HG02970 (cell line): ENCODE measurements around the gene SF1.

Source experiments
- ATAC-seq: cut with Tn5 transposase; IDR thresholded peaks from one replicate; pipeline ENCODE4 v1.9.1; 2021; ENCODE audit warnings: mild to moderate bottlenecking, moderate library complexity, moderate number of reproducible peaks; ENCODE audit not compliant: unreplicated experiment, low FRiP score

The SF1 gene

GRCh38 chr11:64764040-64764611, 14.2 kb downstream of the SF1 start:
- ATAC-seq = no peak

GRCh38 chr11:64763526-64764039, 14.8 kb downstream of the SF1 start:
- ATAC-seq = no peak

- ATAC-seq = no peak
Observed at GRCh38 chr11:64762674-64763525, 15.4 kb downstream of the SF1 start.

DNA sequence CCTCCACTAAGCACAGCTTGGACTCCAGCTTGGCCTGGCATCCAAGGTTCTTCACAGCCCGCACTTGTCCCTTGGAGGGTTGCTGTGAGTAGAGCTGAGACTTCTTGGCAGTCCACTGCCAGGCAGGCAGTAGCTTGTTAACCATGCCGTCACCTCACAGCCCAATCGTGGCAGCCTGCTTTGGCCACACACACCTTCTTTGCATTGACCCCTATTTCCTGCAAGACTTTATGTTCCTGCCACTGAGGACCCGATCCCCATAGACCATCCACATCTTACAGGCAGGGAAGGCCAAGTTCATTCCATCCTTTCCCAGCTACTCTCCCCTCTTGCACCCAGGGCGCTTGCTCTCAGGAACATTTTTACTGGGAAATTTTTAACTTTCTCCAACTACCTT, 16.1 kb downstream of the SF1 start:
- no peak for ATAC-seq

DNA sequence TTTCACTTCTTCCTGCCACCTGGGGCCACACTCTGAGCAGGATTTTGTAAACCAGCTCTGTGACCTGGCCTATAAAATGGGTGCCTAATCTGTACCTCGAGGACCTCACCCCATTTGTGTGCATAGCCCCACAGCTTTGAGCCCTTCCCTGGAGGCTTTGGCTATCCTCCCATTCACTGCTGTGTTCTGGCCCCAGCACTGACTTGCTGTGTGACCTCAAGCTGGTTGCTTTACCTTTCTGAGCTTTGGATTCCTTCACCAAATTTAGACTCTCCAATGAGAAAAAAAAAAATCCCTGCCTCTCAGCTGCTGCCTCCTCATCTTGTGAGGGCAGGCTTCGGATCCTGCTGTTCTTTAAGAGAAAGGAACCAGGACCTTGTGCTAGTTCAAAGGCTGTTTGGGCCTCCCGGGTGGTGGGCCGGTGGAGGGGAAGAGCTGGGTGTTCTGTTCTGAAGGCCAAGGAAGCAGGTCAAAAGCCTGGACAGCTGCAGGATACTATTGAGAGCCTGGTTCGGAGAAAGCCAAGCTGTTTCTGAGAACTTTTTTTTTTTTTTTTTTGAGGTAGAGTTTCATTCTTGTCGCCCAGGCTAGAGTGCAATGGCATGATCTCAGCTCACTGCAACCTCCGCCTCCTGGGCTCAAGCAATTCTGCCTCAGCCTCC, 17.5 kb downstream of the SF1 start:
- ATAC-seq = no peak

- no peak for ATAC-seq
Observed at GRCh38 chr11:64759722-64760719, 18.3 kb downstream of the SF1 start, which contains the start of gene PYGM. PYGM (minus strand) TSS chr11:64759974; CDS start chr11:64759898, 76 bp downstream.

DNA sequence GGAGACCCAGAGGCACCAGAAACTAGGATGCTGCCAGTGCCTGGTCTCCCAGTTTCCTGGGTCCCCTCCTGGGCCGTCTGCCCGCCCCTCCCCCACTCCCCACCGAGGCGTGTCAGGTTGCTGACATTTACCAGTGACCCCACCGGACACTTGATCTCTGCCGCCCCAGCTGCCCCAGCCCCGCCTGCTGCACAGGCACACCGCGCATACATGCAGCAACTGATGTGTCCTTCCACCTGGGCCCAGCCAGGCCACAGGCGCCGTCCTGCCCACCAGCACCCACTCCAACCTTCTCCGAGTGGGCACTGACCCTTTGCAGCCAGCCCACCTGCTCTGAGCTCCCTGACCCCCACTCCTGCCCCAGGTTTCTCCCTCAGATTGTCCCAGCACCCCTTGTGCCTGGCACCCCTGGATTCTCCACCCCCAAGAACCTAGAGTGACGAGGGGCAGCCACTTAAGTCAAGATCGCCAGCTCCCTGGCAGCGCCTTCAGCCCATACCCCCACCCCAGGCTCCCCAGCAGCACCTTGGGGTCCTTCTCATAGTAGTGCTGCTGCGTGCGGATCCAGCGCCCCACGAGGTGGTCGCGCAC, 19.1 kb downstream of the SF1 start:
- ATAC-seq = no peak

GRCh38 chr11:64758330-64759079, 19.8 kb downstream of the SF1 start:
- ATAC-seq = no peak

DNA sequence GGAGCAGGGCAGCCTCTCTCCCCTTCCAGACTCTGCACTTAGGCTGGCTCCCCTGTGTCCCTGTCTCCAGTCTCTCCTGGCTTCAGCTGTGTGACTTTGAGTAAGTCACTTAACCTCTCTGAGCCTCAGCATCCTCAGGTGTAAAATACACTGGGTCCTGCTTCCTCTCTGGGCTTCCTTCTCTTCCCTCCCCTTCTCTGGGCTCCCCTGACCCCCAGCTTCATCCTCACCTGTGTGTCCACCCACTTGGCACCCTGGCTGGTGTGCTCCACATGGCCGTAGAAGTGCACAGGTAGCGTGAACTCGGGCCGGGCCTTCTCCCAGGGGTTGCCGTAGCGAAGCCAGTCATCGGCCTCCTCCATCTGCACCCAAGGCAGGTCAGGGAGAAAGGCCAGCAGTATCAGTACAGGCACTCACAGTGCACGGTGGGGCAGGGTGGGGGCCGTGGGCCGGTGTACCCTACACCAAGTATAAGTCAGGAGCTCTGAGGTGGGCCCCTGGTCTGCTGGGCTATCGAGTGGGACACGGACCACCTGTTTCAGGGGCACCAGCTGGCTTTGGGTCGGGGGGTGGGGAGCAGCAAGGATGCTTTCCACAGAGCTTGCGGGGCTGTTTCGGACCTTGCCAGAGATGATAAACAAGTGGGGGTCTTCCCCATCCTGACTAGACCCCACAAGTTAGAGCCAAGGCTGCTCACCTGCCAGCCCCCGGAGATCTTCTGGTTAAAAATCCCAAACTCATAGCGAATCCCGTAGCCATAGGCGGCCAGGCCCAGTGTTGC, 20.6 kb downstream of the SF1 start:
- no peak for ATAC-seq

- no peak for ATAC-seq
Observed at GRCh38 chr11:64755681-64756361, 22.5 kb downstream of the SF1 start.

DNA sequence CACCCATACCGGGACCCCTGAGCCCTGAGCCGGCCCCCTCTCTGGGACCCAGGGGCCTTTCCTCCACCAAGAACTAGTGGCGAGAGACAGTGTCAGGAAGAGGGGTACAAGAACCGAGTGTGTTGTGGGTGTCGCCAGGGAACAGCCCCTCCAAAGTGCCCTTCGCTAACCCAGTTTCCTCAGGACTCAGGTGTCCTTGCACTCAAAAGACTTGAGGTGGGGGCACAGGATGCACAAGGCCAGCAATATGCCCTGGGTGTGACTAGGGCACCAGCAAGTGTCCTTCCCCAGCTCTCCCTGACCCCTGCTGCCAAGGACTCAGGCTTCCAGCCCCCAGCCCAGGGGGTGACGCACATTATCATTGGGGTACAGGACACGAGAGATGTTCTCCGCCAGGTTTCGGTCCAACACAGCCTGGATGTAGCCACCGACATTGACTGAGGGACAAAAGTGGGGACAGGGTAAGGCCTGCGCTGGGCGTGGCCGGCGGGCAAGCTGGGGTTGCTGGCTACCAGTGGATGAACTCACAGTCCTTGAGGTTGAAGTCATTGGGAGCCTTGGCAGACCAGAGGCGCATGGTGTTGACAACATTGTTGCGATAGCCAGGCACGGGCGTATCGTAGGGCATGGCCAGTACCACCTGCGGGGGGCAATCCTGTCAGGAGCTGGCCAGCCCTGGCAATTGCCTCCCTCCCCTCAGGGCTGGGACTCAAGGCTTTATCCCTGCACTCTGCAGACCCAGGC, 23.3 kb downstream of the SF1 start:
- no peak for ATAC-seq

DNA sequence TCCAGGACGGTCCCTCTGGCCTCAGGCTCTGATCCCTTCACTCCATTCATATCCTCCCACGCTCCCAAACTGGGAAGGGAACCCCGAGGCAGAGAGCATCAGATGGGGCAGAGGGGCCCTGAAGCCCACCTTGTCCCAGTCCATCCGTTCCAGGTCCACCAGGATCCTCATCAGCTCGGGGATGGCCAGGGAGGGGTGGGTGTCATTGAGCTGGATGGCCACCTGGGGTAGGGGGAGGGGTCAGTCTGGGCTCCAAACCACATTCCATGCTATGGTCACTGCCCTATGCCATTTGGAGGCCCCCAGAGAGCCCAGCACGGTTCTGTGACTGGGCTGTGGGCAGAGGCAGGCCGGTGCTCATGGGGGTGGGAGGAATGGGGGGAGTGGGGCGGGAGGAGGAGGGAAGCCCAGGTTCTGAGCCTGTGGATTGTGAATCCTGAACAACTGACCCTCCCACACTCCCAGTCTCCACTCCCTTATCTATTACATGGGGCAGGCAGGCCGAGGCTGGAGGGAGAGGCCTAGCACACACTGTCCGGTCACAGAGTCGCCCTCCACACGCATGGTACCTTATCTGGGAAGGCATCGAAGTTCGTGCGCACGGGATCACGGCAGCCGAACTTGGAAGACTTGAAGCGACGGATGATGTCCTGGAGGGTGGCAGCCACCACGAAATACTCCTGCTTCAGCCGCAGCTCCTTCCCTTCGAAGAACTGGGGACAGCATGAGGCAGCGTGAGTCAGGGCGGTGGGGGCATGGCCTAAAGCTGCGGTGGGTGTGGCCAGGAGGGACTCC, 24.0 kb downstream of the SF1 start:
- no peak for ATAC-seq

DNA sequence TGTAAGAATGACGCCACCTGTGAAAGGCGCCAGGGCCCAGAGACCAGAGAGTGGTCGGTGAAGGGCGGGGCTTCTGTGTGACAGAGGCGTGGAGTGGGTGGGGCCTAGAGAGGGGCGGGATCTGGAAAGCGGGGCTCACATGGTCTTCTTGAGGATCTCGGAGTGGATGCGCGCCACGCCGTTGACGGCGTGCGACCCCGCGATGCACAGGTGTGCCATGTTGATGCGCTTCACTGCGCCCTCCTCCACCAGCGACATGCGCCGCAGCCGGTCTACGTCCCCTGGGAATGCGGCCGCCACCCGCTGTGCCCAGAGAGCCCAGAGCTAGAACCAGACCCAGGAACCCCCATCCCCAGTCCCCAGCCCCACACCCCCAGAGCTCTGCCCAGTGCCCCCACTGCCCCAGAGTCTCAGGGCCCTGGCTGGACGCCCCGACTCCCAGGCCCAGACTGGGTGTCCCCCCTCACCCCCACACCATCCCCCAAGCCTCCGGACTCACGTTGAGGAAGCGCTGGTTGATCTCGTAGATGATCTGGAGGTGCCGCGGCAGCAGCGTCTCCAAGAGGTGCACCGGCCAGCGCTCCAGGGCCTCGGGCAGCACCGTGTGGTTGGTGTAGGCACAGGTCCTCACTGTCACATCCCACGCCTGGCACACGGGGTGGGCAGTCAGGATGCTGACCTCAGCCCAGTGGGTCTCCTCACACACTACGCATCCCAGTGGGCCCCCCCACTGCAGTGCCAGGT, 24.8 kb downstream of the SF1 start:
- ATAC-seq = no peak

- ATAC-seq = no peak
Observed at GRCh38 chr11:64753019-64753379, 25.3 kb downstream of the SF1 start.

- ATAC-seq = no peak
Observed at GRCh38 chr11:64752175-64752970, 26.0 kb downstream of the SF1 start.
